B cell (primary cell): ENCODE measurements around the gene MED12L. TPM values are rescaled to one million over a fixed set of nuclear protein-coding genes. Genes with fewer than 3 reads are reported as not detected.

ENCODE experiments used
- ATAC-seq: fragments of 200-7000 bp; cut with Tn5 transposase; one replicate; pipeline ENCODE4 v1.10.0; 2021; ENCODE audit warnings: low read depth, mild to moderate bottlenecking, moderate number of reproducible peaks, moderate library complexity
- CTCF ChIA-PET: fragments of 350-600 bp; sonication (Branson Sonifier 250); formaldehyde crosslinking; loops from one replicate; lab custom pipeline; 2021; ENCODE audit warnings: antibody characterized with exemption, inconsistent platforms; lab: Charles Lee
- POLR2A ChIA-PET: fragments of 350-600 bp; sonication (Branson Sonifier 250); formaldehyde crosslinking; loops from one replicate; lab custom pipeline; 2021; ENCODE audit warnings: antibody characterized with exemption; lab: Charles Lee
- DNase-seq: peaks from one replicate; pipeline ENCODE4 v3.0.0; 2013
- H2AFZ ChIP-seq: 2 replicates; pipeline ENCODE4 v1.6.1; 2012; ENCODE audit warnings: mild to moderate bottlenecking, low read depth, low read length; ENCODE audit not compliant: insufficient read depth, poor library complexity, severe bottlenecking
- H3K27ac ChIP-seq, 2 donors: 1 replicate in 1 of 2; 2 replicates in 1 of 2; pipeline ENCODE4 v1.5.1; 2012 to 2013; ENCODE audit warnings: low read length in 2 of 2, mild to moderate bottlenecking in 2 of 2, moderate library complexity in 1 of 2
- H3K27me3 ChIP-seq, 4 experiments: fragments of 200-600 bp in 1 of 4; sonication (generic) in 1 of 4; replicated peaks in 1 of 4; 1 replicate in 2 of 4; 2 replicates in 2 of 4; pipeline versions ENCODE4 v1.6.1 to v1.7.0; 2013 to 2016; ENCODE audit warnings: low read length in 3 of 4, mild to moderate bottlenecking in 2 of 4, mixed read lengths in 1 of 4, moderate library complexity in 1 of 4; ENCODE audit not compliant: insufficient read depth in 4 of 4, control insufficient read depth in 3 of 4; ENCODE audit errors: control extremely low read depth in 1 of 4
- H3K36me3 ChIP-seq, 2 experiments: replicated peaks in 1 of 2; 1 replicate in 1 of 2; 2 replicates in 1 of 2; pipeline versions ENCODE4 v1.6.1 to v1.7.1; 2013; ENCODE audit warnings: low read length in 1 of 2; ENCODE audit not compliant: insufficient read depth in 2 of 2, control insufficient read depth in 1 of 2; ENCODE audit errors: control extremely low read depth in 1 of 2, extremely low read depth in 1 of 2
- H3K4me1 ChIP-seq, 2 donors: fragments of 200-600 bp in 1 of 2; sonication (generic) in 1 of 2; 1 replicate in 1 of 2; 2 replicates in 1 of 2; pipeline versions ENCODE4 v1.5.1 to v1.6.1; 2013 to 2017; ENCODE audit warnings: low read length in 2 of 2; ENCODE audit not compliant: control insufficient read depth in 2 of 2, insufficient read depth in 2 of 2
- H3K4me2 ChIP-seq: replicated peaks from 2 replicates; pipeline ENCODE3; 2012; ENCODE audit warnings: mild to moderate bottlenecking, low read depth, low read length; ENCODE audit not compliant: poor library complexity, severe bottlenecking
- H3K4me3 ChIP-seq, 5 experiments: fragments of 200-600 bp in 1 of 5; sonication (generic) in 1 of 5; 1 replicate in 3 of 5; 2 replicates in 2 of 5; pipeline versions ENCODE4 v1.5.1 to v1.7.0; 2011 to 2016; ENCODE audit warnings: low read length in 4 of 5, mild to moderate bottlenecking in 4 of 5, low read depth in 2 of 5, control low read depth in 1 of 5, moderate library complexity in 1 of 5; ENCODE audit not compliant: insufficient read depth in 1 of 5; ENCODE audit errors: control extremely low read depth in 1 of 5, extremely low read depth in 1 of 5
- H3K79me2 ChIP-seq: fragments of 200-600 bp; sonication (generic); one replicate; pipeline ENCODE4 v1.6.0; 2016; ENCODE audit warnings: low read length; ENCODE audit not compliant: control insufficient read depth, insufficient read depth
- H3K9ac ChIP-seq: fragments of 200-600 bp; sonication (generic); 2 replicates; pipeline ENCODE4 v1.6.1; 2017; ENCODE audit warnings: mild to moderate bottlenecking, low read length, moderate library complexity
- H3K9me3 ChIP-seq, 3 donors: one replicate each; pipeline versions ENCODE4 v1.6.1 to v1.7.1; 2013; ENCODE audit warnings: low read length in 2 of 3; ENCODE audit not compliant: control insufficient read depth in 2 of 3, insufficient read depth in 1 of 3; ENCODE audit errors: control extremely low read depth in 1 of 3
- H4K20me1 ChIP-seq: 2 replicates; pipeline ENCODE4 v1.6.0; 2012; ENCODE audit warnings: mild to moderate bottlenecking, low read length; ENCODE audit not compliant: insufficient read depth, control insufficient read depth, poor library complexity, severe bottlenecking
- H3K27ac Mint-ChIP-seq: one replicate; pipeline ENCODE4 v1.8.0; 2021; ENCODE audit warnings: mixed read lengths
- H3K27me3 Mint-ChIP-seq: one replicate; pipeline ENCODE4 v1.8.0; 2021; ENCODE audit warnings: mixed read lengths
- H3K4me1 Mint-ChIP-seq: one replicate; pipeline ENCODE4 v1.8.0; 2021; ENCODE audit warnings: mixed read lengths
- H3K4me3 Mint-ChIP-seq: one replicate; pipeline ENCODE4 v1.8.0; 2021; ENCODE audit warnings: mixed read lengths
- H3K9me3 Mint-ChIP-seq: one replicate; pipeline ENCODE4 v1.8.0; 2022; ENCODE audit warnings: mixed read lengths; ENCODE audit not compliant: insufficient read depth
- CTCF ChIP-seq: fragments of 200-600 bp; IDR thresholded peaks from one replicate; pipeline ENCODE4 v1.8.0; 2022; ENCODE audit warnings: antibody characterized with exemption, mild to moderate bottlenecking
- EZH2 ChIP-seq: IDR thresholded peaks from 2 replicates; pipeline ENCODE4 v1.6.1; 2012; ENCODE audit warnings: borderline replicate concordance, low read depth, mild to moderate bottlenecking, moderate library complexity, low read length; ENCODE audit not compliant: insufficient read depth, poor library complexity, severe bottlenecking
- WGBS: methylation state at CpG from one replicate; pipeline ENCODE4 v1.1.5; 2013; ENCODE audit warnings: missing lambda C conversion rate; ENCODE audit not compliant: insufficient coverage; 5-methylcytosine and 5-hydroxymethylcytosine counted together
- intact Hi-C: fragments of 100-400 bp; cut with micrococcal nuclease; formaldehyde crosslinking; loops from one replicate; pipeline ENCODE4 v1.10.0; 2022
- polyA plus RNA-seq: library from polyadenylated mRNA; depleted of rRNA; stranded (reverse); fragments of >200 nt; gene quantifications from 2 replicates; pipeline ENCODE4 v1.2.3, GENCODE V29; 2012
- total RNA-seq, 2 donors: library from RNA; stranded (reverse); fragments of 120-200 nt in 1 of 2; gene quantifications; 1 replicate in 1 of 2; 2 replicates in 1 of 2; pipeline versions ENCODE4 v1.2.3 to v1.2.4, GENCODE V29; 2013 to 2022

The MED12L gene
- total and polyA plus RNA-seq, 2 donors (not counting 1 experiment from before 2014, with no cell fraction given) = 0.07 to 0.30 TPM

GRCh38 chr3:151346292-151346691 lies 260.8 kb downstream of the MED12L start:
- no peak overlapping the region for H3K27ac ChIP-seq

GRCh38 chr3:151347432-151347831 lies 262.0 kb downstream of the MED12L start:
- no peak for DNase-seq
- H3K27ac ChIP-seq = no peak overlapping the region
- CTCF ChIA-PET = interaction anchor here (1.4 kb wide), 1 partner anchor 23 kb away, joined by 3 read pairs; no protein-coding TSS in a partner anchor
- no peaks in the 10 kb centered on the region for H3K9me3 Mint-ChIP-seq
- H3K4me3 Mint-ChIP-seq = peak overlapping the region; percentile 5
- no peaks in the 10 kb centered on the region for H4K20me1 ChIP-seq
- H3K4me1 Mint-ChIP-seq = peaks cover 36% of the 10 kb centered on the region
- H3K4me2 ChIP-seq = no peak overlapping the region
- ATAC-seq = no peak
- H2AFZ ChIP-seq = peak overlapping the region; percentile 34
- H3K36me3 ChIP-seq = no peaks in the 10 kb centered on the region
- no peak overlapping the region for H3K27ac Mint-ChIP-seq
- no peak overlapping the region for H3K9ac ChIP-seq
- POLR2A ChIA-PET = no interaction called here
- no peaks in the 10 kb centered on the region for H3K9me3 ChIP-seq
- H3K4me3 ChIP-seq = no peak overlapping the region
- H3K79me2 ChIP-seq = no peaks in the 10 kb centered on the region
- intact Hi-C loops = no loop called here
- no peak for TF ChIP-seq EZH2
- no peak for TF ChIP-seq CTCF
- H3K27me3 Mint-ChIP-seq = no peaks in the 10 kb centered on the region
- H3K4me1 ChIP-seq = peaks cover 12 to 15% of the 10 kb centered on the region in 2 donors
- WGBS = 34% methylated on average over 4 of the region's 6 CpGs
- no peaks in the 10 kb centered on the region for H3K27me3 ChIP-seq

More at GRCh38 chr3:151346292-151346691, 260.8 kb downstream of the MED12L start:
- CTCF ChIA-PET = interaction anchor here (0.7 to 1.4 kb wide), 6 partner anchors 18 to 190 kb away, joined by 3 to 6 read pairs (median 3); partner anchors contain the start of gene P2RY13
- DNase-seq (no peak), ATAC-seq (no peak)
- POLR2A ChIA-PET = no interaction called here
- no peaks in the 10 kb centered on the region for H3K27me3 Mint-ChIP-seq
- peaks cover 24% of the 10 kb centered on the region for H3K4me1 Mint-ChIP-seq
- Histone ChIP-seq H3K4me1 (peaks cover under 1 to 8% of the 10 kb centered on the region in 2 donors), H2AFZ (no peak overlapping the region), H3K36me3 (no peaks in the 10 kb centered on the region), H4K20me1 (no peaks in the 10 kb centered on the region), H3K27me3 (no peaks in the 10 kb centered on the region), H3K4me2 (peak overlapping the region; percentile 20), H3K9me3 (no peaks in the 10 kb centered on the region), H3K9ac (no peak overlapping the region), H3K4me3 (peak overlapping the region in 1 of 5 experiments; percentile 17), H3K79me2 (no peaks in the 10 kb centered on the region)
- no peak overlapping the region for H3K27ac Mint-ChIP-seq
- TF ChIP-seq EZH2 = no peak
- no peak for TF ChIP-seq CTCF
- H3K4me3 Mint-ChIP-seq = peak overlapping the region; percentile 0
- H3K9me3 Mint-ChIP-seq = no peaks in the 10 kb centered on the region
- 75% methylated on average over 1 of the region's 3 CpGs for WGBS
- intact Hi-C loops = no loop called here
